Measurements from ENCODE around the gene STEAP1B. TPM values are rescaled to one million over a fixed set of nuclear protein-coding genes. Genes with fewer than 3 reads are reported as not detected.
"Not testable (repeated sequence)": the region's sequence is repeated elsewhere in the genome, so short reads cannot be mapped to it uniquely, and the experiment has no call there.

The STEAP1B gene
- total RNA-seq, result 2.5 TPM
- long read RNA-seq, partial matches to known transcripts, result 0 of 15 reads
- long read RNA-seq, other reads (novel, unspliced or antisense), result 15 of 15 reads

GRCh38 chr7:22499888-22500689 lies at the start of gene STEAP1B:
Gene STEAP1B, minus strand, starts transcription at chr7:22500188. Its CDS starts 5,333 bp downstream, at chr7:22494855.
- peak; percentile 100 for ATAC-seq
- H3K4me1 ChIP-seq; H3K27ac ChIP-seq; H3K27me3 ChIP-seq; H3K9me3 ChIP-seq; H3K36me3 ChIP-seq; intact Hi-C loops (cut with DNase I): not testable (repeated sequence)
- peak; percentile 87 for TF ChIP-seq CTCF (IDR thresholded peaks at IDR 0.05)
- DNase-seq, result peak; percentile 94
- peak within 1 kb of the TSS; percentile 27 for H3K4me3 ChIP-seq

GRCh38 chr7:22549051-22549450 lies 49.1 kb upstream of the STEAP1B start:
- Histone ChIP-seq H3K9me3 (no peaks in the 10 kb centered on the region), H3K4me1 (no peaks in the 10 kb centered on the region), H3K27me3 (peaks cover 49% of the 10 kb centered on the region), H3K27ac (no peak overlapping the region), H3K4me3 (no peak overlapping the region), H3K36me3 (no peaks in the 10 kb centered on the region)
- intact Hi-C loops (cut with DNase I), result no loop called here
- ATAC-seq (no peak), DNase-seq (no peak)
- TF ChIP-seq CTCF (IDR thresholded peaks at IDR 0.05), result no peak

GRCh38 chr7:22548313-22548712 lies 48.3 kb upstream of the STEAP1B start:
- intact Hi-C loops (cut with DNase I), result no loop called here
- H3K27ac ChIP-seq, result no peak overlapping the region
- H3K9me3 ChIP-seq, result no peaks in the 10 kb centered on the region
- DNase-seq, result no peak
- no peaks in the 10 kb centered on the region for H3K36me3 ChIP-seq
- no peak for ATAC-seq
- no peak for TF ChIP-seq CTCF (IDR thresholded peaks at IDR 0.05)
- H3K4me3 ChIP-seq, result no peak overlapping the region
- H3K27me3 ChIP-seq, result peaks cover 49% of the 10 kb centered on the region
- no peaks in the 10 kb centered on the region for H3K4me1 ChIP-seq

- H3K4me3 ChIP-seq, result no peak overlapping the region
- ATAC-seq, result no peak
- H3K27me3 ChIP-seq, result peaks cover 48% of the 10 kb centered on the region
- H3K4me1 ChIP-seq, result no peaks in the 10 kb centered on the region
- no peaks in the 10 kb centered on the region for H3K36me3 ChIP-seq
- no peak for TF ChIP-seq CTCF (IDR thresholded peaks at IDR 0.05)
- intact Hi-C loops (cut with DNase I), result no loop called here
- DNase-seq, result no peak
- H3K27ac ChIP-seq, result no peak overlapping the region
- no peaks in the 10 kb centered on the region for H3K9me3 ChIP-seq
Observed at GRCh38 chr7:22546769-22547168, 46.8 kb upstream of the STEAP1B start.

- no peaks in the 10 kb centered on the region for H3K36me3 ChIP-seq
- H3K4me3 ChIP-seq, result no peak overlapping the region
- no peak for TF ChIP-seq CTCF (IDR thresholded peaks at IDR 0.05)
- ATAC-seq (no peak), DNase-seq (no peak)
- no peaks in the 10 kb centered on the region for H3K4me1 ChIP-seq
- peaks cover 45% of the 10 kb centered on the region for H3K27me3 ChIP-seq
- H3K27ac ChIP-seq, result no peak overlapping the region
- no peaks in the 10 kb centered on the region for H3K9me3 ChIP-seq
- intact Hi-C loops (cut with DNase I), result no loop called here
Observed at GRCh38 chr7:22545529-22545928, 45.5 kb upstream of the STEAP1B start.
